IPS DF 6.9 (cell line): ENCODE results near the gene ITGB4.

Experiments used
- DNase-seq: peaks from one replicate; pipeline ENCODE4 v3.0.0-alpha.2; 2013; ENCODE audit warnings: low read depth, low spot score
- H3K27ac ChIP-seq: one replicate; pipeline ENCODE4 v1.5.1; 2013; ENCODE audit warnings: low read length, control low read depth
- H3K27me3 ChIP-seq: 2 replicates; pipeline ENCODE4 v1.6.1; 2013; ENCODE audit warnings: mild to moderate bottlenecking, low read length; ENCODE audit not compliant: control insufficient read depth, insufficient read depth
- H3K36me3 ChIP-seq: 2 replicates; pipeline ENCODE4 v1.6.1; 2013; ENCODE audit warnings: low read length; ENCODE audit not compliant: control insufficient read depth, insufficient read depth
- H3K4me1 ChIP-seq: 2 replicates; pipeline ENCODE4 v1.6.1; 2013; ENCODE audit warnings: low read length; ENCODE audit not compliant: control insufficient read depth, insufficient read depth
- H3K4me3 ChIP-seq: 2 replicates; pipeline ENCODE4 v1.5.1; 2013; ENCODE audit warnings: mild to moderate bottlenecking, low read length
- H3K9me3 ChIP-seq: 2 replicates; pipeline ENCODE4 v1.6.1; 2013; ENCODE audit warnings: low read length, inconsistent platforms; ENCODE audit not compliant: control insufficient read depth, insufficient read depth
- WGBS: extraction: QIAGEN DNeasy Blood & Tissue Kit; methylation state at CpG from one replicate; pipeline ENCODE4 v1.1.7; 2013; ENCODE audit warnings: mixed read lengths, missing lambda C conversion rate; ENCODE audit not compliant: insufficient read length, insufficient coverage; 5-methylcytosine and 5-hydroxymethylcytosine counted together

Gene ITGB4

DNA sequence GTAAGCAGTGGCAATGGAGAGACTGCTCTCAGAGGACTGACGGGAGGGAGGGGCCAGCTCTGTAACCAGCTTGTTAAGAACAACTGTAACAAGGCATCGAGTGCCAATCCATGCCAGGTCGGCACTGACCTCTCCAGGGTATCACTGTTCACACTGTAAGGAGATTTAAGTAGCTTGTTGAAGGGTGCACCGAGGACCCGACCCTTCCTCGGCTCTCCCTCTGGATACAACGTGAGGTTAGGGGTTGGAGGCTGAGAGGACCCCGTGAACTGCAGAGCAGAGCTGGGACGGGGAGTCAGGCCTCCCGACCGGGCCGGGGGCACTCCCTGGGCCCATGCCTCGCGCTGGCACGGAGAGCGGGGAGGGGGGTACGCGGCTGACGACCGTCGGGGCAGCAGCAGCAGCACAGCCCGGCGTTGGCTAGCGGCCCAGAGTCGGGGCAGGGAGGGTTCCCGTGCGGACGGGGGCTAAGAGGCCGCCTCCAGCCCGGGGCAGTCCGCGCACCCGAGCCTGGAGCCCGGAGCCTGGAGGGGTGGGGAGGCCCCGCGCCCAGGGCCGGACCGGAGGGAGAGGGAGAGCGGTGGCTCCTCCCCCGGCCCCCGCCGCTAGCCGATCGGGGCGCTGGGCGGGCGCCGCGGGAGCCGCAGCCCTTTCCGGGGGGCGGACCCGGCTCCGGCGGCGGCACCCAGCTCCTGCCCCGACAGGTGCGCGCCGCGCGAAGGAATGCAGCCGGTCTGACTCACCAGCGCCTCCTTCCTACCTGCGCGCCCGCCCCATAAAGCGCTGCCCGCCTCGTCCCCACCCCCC lies at the start of gene ITGB4:
ITGB4 (plus strand) TSS at position 804 of the 807 bp plus-strand sequence. CDS start 3,245 bp downstream, outside the sequence.
- Histone ChIP-seq H3K36me3 (no peaks in the 10 kb centered on the region), H3K9me3 (no peaks in the 10 kb centered on the region), H3K4me3 (peak within 1 kb of the TSS; percentile 46), H3K27ac (no peak within 1 kb of the TSS), H3K27me3 (peaks cover 2% of the 10 kb centered on the region; the same call in 1 of the 2 replicates), H3K4me1 (peaks cover 2% of the 10 kb centered on the region; the same call in 1 of the 2 replicates)
- no CpG with 5 or more reads among the region's 70 CpGs for WGBS
- peak; percentile 43 for DNase-seq

DNA sequence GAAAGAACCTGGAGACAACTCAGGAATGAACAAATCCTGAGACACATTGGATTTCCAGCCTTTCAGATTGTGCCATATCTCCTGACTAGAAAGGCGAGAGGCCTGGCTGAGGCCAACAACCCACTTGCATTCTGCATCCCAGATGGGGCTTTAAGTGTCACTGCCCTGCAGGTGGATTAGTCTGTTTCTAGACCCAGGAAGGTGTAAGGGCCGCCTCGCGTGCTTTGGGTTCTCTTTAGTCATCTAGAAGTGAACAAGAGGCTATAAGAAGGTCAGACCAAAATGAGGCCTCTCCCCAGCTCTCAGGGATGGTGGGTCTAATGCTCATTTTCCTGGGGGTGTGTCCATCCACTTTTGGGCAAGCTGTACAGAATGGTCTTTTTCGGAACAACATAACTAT lies 49.2 kb upstream of the ITGB4 start:
- Histone ChIP-seq H3K4me3 (no peak overlapping the region), H3K27ac (no peak overlapping the region), H3K4me1 (no peaks in the 10 kb centered on the region), H3K36me3 (peaks cover 11% of the 10 kb centered on the region; the same call in 1 of the 2 replicates), H3K9me3 (no peaks in the 10 kb centered on the region), H3K27me3 (no peaks in the 10 kb centered on the region)
- WGBS: no CpG with 5 or more reads among the region's 5 CpGs
- no peak for DNase-seq

DNA sequence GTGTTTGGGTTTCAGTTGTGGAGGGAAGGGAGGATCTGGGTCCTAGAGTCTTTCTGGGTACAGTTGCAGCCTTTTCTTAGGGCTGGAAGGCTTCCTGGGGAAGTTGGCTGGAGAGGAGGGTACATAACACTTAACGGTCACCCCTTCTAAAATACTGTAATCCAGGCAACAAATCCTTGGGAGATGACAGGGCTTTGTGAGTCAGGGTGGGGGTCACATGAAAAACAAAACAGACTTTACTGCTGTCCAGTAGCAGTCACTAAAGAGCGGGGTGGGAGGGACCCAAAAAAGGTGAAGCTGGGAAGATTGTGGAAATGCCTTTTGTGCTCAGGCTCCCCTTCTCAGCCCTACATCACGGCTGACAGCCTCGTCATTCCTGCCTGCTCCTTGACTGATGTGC lies 47.8 kb upstream of the ITGB4 start:
- WGBS: no CpG with 5 or more reads among the region's 4 CpGs
- no peak overlapping the region for H3K4me3 ChIP-seq
- no peaks in the 10 kb centered on the region for H3K4me1 ChIP-seq
- peaks cover 13% of the 10 kb centered on the region; the same call in 1 of the 2 replicates for H3K36me3 ChIP-seq
- no peaks in the 10 kb centered on the region for H3K27me3 ChIP-seq
- no peak overlapping the region for H3K27ac ChIP-seq
- DNase-seq: no peak
- no peaks in the 10 kb centered on the region for H3K9me3 ChIP-seq

DNA sequence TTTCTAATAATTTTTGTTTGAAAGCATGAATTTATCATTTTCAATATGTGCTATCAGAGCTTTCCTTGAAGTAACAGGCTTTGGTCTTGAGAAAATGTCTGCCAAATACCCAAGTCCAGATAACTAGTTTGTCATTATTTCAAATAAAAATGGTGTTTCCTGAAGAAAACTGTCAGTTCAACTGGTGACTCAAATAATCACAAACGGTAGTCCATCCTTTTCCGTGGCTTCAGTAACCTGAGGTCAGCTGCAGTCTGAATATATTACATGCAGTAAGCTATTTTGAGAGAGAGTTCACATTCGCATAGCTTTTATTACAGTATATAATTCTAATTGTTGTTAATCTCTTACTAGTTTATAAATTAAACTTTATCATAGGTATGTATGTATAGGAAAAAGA lies 44.8 kb upstream of the ITGB4 start:
- H3K36me3 ChIP-seq: peaks cover 10% of the 10 kb centered on the region; the same call in 1 of the 2 replicates
- no CpG with 5 or more reads among the region's 3 CpGs for WGBS
- no peak overlapping the region for H3K4me3 ChIP-seq
- H3K27me3 ChIP-seq: no peaks in the 10 kb centered on the region
- H3K9me3 ChIP-seq: no peaks in the 10 kb centered on the region
- H3K4me1 ChIP-seq: no peaks in the 10 kb centered on the region
- no peak for DNase-seq
- H3K27ac ChIP-seq: no peak overlapping the region

DNA sequence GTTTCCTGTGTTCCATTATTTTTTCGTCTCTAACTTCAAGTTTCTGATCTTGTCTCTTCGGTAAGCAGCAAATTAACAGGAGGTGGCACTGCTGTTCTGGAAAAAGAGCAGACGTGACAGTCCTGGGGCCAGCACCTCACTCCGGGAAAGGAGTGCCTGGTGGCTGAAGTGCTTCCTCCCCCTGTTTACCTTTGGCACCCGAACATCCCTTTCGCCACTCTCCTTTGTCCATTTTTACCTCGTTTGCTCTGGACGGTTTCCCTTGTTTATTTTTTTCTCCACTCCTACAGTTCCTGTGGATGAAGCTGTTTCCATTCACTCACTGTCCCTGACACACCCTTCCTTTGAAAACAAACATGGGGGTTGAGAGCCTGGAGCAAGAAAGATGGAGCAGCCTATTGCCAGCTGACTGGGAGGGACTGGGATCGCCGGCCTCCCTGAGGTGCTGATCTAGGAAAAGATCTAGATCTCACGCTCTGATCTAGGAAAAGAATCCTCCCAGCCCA lies 41.5 kb upstream of the ITGB4 start:
- Histone ChIP-seq H3K4me1 (no peaks in the 10 kb centered on the region), H3K4me3 (no peak overlapping the region), H3K27me3 (no peaks in the 10 kb centered on the region), H3K27ac (no peak overlapping the region), H3K9me3 (no peaks in the 10 kb centered on the region), H3K36me3 (peaks cover 3% of the 10 kb centered on the region; the same call in 1 of the 2 replicates)
- DNase-seq: no peak
- no CpG with 5 or more reads among the region's 11 CpGs for WGBS

DNA sequence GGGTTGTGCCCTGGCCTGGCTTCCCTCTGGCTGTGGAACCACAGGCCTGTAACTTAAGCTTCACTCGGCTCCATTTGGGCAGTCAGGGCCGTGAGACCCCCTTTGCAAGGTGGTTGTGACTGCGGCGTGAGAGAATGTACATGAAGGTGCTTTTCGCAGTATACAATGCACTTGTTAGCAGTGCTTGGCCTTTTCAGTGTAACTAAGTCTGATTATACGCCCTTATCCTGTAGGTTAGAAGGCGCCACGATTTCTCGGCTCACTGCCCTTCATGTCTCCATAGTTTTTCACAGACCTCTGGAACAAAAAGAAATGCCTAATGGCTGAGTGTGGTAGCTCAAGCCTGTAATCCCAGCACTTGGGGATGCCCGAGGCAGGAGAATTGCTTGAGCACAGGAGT lies 40.8 kb upstream of the ITGB4 start:
- Histone ChIP-seq H3K4me3 (no peak overlapping the region), H3K9me3 (no peaks in the 10 kb centered on the region), H3K4me1 (no peaks in the 10 kb centered on the region), H3K27me3 (no peaks in the 10 kb centered on the region), H3K36me3 (peaks cover 3% of the 10 kb centered on the region; the same call in 1 of the 2 replicates), H3K27ac (no peak overlapping the region)
- DNase-seq: no peak
- no CpG with 5 or more reads among the region's 10 CpGs for WGBS

DNA sequence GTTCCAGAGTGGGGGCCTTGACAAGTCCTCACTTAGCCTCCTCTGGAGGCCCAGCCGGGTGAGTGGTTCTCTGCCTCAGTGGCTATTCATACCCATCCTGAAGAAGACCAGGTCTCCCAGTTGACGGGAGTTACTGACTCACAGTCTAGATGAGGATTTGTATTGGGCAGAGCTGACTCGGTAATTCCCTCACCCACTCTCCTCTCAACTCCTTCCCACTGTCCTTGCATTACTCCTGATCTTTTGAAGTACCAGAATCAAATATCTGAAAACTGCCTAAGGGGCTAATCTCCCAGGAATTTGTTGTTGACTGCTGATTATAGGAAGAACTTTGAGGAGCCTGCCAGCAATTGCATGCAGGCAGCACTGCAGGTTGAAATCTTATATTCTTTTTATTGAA lies 40.0 kb upstream of the ITGB4 start:
- peaks cover 3% of the 10 kb centered on the region; the same call in 1 of the 2 replicates for H3K36me3 ChIP-seq
- H3K4me1 ChIP-seq: no peaks in the 10 kb centered on the region
- no peak overlapping the region for H3K4me3 ChIP-seq
- no peak for DNase-seq
- WGBS: no CpG with 5 or more reads among the region's 3 CpGs
- H3K27ac ChIP-seq: no peak overlapping the region
- H3K27me3 ChIP-seq: no peaks in the 10 kb centered on the region
- H3K9me3 ChIP-seq: no peaks in the 10 kb centered on the region

DNA sequence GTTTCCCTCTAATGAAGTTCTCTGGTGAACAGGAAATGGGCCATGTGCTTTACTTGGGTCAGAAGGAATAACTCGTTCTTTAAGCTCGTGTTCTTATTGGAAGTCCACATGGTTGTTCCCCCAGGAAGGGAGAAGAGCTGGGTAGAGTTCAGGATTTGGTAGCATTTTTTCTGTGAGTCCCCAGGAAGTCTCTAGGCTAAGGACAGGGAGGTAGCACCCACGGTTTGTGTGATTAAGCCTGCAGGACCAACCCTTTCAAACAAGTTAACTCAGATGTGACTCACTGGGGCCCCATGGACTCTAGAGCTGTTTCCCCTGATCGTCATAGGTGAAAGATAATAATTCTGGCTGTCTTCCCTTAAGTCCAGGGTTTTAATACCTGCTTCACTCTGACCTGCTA lies 37.7 kb upstream of the ITGB4 start:
- no peak overlapping the region for H3K27ac ChIP-seq
- H3K9me3 ChIP-seq: no peaks in the 10 kb centered on the region
- no peaks in the 10 kb centered on the region for H3K4me1 ChIP-seq
- no peaks in the 10 kb centered on the region for H3K27me3 ChIP-seq
- no peak for DNase-seq
- WGBS: no CpG with 5 or more reads among the region's 4 CpGs
- H3K36me3 ChIP-seq: no peaks in the 10 kb centered on the region
- H3K4me3 ChIP-seq: no peak overlapping the region

DNA sequence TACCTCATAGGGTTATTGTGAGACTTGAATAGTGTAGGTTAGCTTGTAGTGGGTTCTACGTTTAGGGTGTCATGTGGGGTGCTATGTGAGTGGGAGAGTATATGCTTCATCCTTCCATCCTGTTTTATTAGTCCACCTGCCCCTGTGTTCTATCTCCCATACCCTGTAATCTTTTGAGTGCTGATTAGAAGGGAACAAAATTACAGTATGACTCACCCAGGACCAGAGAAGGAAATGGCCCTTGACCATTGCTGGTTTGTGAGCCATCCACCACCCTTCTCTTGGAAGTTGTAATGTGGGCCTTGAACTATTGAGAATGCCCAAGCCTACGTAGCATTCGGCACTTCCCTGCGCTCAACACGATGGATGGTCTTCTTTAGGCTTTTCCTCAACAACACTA lies 37.0 kb upstream of the ITGB4 start:
- Histone ChIP-seq H3K36me3 (no peaks in the 10 kb centered on the region), H3K27ac (no peak overlapping the region), H3K4me3 (no peak overlapping the region), H3K4me1 (no peaks in the 10 kb centered on the region), H3K9me3 (no peaks in the 10 kb centered on the region), H3K27me3 (no peaks in the 10 kb centered on the region)
- no peak for DNase-seq
- WGBS: no CpG with 5 or more reads among the region's 5 CpGs

DNA sequence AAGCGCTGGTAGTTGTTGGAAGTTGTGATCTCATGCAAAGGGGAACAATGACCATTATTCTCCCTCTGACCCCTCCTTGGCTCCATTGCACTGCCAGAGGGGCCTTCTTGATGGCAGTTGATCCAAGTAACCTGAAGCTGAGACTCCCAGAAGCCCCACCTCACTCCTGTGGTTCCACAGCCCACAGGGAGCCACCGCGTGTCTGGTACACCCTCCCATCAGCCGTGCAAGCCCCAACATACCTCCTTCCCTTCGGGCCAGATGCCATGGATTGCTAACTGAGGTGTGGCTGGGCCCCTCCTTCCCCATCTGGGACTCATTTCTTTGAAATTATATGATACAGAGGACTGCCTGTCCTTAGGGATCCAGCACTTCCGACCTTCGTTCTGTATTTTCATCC lies 36.3 kb upstream of the ITGB4 start:
- DNase-seq: no peak
- no peaks in the 10 kb centered on the region for H3K36me3 ChIP-seq

More for the DNA sequence above, 36.3 kb upstream of the ITGB4 start:
- no CpG with 5 or more reads among the region's 7 CpGs for WGBS
- no peaks in the 10 kb centered on the region for H3K27me3 ChIP-seq
- no peak overlapping the region for H3K27ac ChIP-seq
- no peaks in the 10 kb centered on the region for H3K4me1 ChIP-seq
- H3K4me3 ChIP-seq: no peak overlapping the region
- no peaks in the 10 kb centered on the region for H3K9me3 ChIP-seq
